DOHH2 (cell line): ENCODE measurements around the gene SIRT7.

Experiments used
- EZH2phosphoT487 ChIP-seq: fragments of 200-600 bp; sonication (generic); IDR thresholded peaks from 2 replicates; pipeline ENCODE4 v1.6.1; 2017; ENCODE audit warnings: borderline replicate concordance, mild to moderate bottlenecking, antibody characterized with exemption, low read length, moderate library complexity, mixed read lengths
- TF ChIP-seq, protein P1 (sequence below): fragments of 200-600 bp; sonication (generic); IDR thresholded peaks from one replicate; pipeline ENCODE4 v1.5.1; 2014; ENCODE audit warnings: antibody characterized with exemption, mild to moderate bottlenecking, low read depth, low read length; ENCODE audit not compliant: poor library complexity, severe bottlenecking

DNA sequence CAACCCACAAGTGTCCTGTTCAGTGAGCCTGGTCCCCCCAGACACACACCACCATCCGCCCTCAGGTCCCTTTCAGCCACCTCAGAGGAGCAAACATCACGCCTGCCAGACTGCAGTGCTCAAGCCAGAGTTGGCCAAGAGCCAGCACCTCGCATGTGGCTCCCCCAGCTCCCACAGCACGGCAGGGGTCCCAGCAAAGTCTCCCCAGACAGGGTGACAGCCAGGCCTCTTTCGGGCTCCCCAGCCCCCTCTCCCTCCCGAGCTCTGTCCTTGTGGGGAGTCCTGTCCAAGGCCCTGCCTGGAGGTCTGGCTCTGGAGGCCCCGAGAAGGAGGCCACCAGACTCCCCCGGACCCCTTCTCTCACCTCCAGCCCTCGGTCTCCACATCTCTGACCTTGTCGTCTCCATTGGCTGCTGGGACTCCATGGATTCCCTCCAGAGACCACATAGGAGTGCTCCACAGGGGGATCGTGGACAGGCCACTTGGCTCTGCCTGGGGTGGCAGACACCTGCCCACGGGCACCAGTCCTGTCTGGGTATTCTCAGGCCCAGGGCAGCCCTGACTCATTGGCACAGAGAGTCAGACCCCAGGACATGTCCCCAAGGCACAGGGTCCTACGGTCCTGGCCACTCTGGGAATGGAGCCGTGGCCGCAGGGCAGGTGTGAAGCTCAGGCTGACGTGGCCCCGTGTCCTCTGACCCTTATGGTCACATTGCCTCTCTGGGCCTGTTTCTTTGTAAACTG, 30.8 kb upstream of the SIRT7 start:
- TF ChIP-seq, protein P1, sequence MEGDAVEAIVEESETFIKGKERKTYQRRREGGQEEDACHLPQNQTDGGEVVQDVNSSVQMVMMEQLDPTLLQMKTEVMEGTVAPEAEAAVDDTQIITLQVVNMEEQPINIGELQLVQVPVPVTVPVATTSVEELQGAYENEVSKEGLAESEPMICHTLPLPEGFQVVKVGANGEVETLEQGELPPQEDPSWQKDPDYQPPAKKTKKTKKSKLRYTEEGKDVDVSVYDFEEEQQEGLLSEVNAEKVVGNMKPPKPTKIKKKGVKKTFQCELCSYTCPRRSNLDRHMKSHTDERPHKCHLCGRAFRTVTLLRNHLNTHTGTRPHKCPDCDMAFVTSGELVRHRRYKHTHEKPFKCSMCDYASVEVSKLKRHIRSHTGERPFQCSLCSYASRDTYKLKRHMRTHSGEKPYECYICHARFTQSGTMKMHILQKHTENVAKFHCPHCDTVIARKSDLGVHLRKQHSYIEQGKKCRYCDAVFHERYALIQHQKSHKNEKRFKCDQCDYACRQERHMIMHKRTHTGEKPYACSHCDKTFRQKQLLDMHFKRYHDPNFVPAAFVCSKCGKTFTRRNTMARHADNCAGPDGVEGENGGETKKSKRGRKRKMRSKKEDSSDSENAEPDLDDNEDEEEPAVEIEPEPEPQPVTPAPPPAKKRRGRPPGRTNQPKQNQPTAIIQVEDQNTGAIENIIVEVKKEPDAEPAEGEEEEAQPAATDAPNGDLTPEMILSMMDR = no peak
- TF ChIP-seq EZH2phosphoT487 = no peak
